GM19455 (cell line): ENCODE data around the gene LYPD6B.
A peak's percentile ranks its signal among the peaks of the same experiment; 100 is the strongest.

ENCODE experiments used
- ATAC-seq: cut with Tn5 transposase; IDR thresholded peaks from one replicate; pipeline ENCODE4 v1.9.1; 2021; ENCODE audit not compliant: unreplicated experiment

The LYPD6B gene

DNA sequence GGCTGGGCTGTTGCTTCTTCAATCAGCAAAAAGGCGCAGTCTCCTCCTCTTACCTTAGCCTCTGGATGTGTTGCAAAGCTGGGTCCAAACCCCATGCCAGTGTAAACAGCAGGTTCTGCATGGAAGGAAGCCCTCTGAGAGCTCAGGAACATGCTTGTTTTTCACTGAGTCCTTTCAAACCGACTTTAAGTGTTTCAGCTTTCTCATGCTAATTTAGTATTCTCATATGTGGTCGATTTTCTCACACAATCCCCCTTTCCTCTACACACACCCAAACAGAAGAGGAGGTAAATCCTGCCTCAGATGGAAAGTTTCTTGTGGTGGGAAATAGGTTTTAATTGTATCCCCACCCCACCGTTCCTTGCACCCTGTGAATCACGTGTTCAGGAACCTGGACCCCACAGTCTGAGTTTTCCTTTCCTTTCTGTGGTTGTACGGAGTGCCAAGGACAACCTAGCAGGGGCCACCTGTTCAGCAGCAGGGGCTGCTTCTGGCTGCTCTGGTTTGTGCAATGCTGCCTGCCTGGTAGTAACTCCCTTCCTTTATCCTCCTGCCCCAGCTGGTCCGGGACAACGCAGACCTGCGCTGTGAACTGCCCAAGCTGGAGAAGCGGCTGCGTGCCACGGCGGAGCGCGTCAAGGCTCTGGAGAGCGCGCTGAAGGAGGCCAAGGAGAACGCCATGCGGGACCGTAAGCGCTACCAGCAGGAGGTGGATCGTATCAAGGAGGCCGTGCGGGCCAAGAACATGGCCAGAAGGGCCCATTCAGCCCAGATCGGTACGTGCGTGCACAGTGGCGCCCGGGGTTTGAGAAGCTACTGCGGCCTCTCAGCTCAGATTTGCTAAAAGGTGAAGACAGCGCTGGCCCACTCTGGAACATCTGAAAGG lies 28.7 kb upstream of the LYPD6B start:
- ATAC-seq = no peak

DNA sequence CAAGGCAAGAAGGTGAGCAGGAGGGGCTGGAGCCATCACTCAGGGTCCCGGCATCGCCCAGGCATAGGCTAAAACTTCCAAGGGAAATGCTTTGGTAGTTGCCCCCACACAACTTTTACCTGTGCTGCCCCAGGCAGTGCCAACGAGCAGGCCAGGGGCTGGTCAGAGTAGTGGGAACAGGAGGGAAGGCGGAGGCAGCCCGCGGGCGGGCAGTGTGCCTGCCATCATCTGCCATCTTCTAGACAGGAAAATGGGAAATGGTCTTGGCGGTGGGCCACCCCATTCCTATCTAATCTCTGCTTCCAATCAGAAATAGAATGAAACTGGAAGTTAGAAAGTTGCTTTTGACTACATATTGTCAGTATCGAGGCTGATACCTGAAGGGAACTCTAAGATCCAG lies 26.0 kb upstream of the LYPD6B start:
- ATAC-seq = no peak

- ATAC-seq = no peak
Observed at GRCh38 chr2:149015501-149015900, 23.0 kb upstream of the LYPD6B start.

GRCh38 chr2:149015926-149016563 lies 22.5 kb upstream of the LYPD6B start:
- no peak for ATAC-seq

DNA sequence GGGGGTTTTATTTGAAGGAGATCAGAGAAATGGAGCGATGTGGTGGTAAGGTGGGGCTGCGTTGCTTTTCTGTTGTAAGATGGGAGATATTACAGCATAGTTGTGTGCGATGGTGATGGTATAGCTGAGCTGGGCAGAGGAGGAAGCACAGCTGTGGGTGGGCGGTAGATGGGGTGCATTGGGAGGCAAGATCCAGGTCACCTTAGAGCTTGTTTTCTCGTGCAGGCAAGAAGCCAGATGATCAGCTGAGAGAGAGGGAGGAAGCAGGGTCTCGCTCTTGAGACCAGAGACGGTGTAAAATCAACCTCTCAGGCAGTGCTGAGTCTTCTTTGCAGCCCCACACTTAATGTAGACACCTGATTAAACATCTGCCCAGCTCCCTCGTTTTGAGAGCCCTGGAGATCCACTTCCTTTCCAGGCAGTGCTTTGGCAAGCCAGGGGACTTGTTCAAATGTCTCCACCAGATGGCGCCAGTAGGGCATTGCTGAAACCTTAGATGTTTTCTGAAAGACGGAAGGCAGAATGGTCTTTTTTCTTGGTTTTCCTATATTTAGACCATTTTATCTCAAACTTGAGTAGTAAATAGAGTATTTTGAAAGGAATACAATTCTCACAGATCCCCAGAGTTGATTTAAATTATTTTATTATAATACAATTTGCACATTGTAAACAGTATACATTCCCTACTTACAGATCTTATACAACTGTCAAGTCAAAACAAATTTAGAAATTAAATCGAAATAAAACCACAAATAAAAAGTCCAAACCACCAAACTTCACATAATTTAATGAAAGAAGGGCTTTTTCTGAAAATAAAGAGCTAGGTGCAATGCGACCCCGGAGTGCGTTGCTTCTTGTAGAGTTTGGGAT lies 21.1 kb upstream of the LYPD6B start:
- peak; percentile 13 for ATAC-seq

- ATAC-seq = no peak
Observed at GRCh38 chr2:149018981-149019380, 19.5 kb upstream of the LYPD6B start.

GRCh38 chr2:149019768-149020167 lies 18.7 kb upstream of the LYPD6B start:
- ATAC-seq = no peak

DNA sequence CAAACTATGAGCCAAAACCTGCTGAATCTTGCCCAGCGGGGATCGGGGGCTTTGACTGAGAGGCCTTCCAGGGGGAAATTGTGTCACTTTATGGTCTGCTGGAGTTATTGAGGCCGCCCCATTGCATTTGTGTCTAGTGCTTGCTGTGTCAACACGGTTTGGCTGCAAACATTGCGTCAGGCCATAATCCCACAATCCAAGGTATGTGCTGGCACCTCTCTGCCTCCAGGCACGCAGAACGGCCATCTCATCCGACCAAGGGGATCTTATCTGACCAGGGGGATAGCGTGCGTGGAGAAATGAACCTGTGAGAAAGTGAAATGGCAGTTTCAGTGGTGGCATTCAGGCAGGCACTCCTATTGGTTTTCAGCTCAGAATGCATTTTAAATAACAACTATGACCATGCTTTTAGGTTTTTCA lies 18.1 kb upstream of the LYPD6B start:
- ATAC-seq = peak; percentile 47

DNA sequence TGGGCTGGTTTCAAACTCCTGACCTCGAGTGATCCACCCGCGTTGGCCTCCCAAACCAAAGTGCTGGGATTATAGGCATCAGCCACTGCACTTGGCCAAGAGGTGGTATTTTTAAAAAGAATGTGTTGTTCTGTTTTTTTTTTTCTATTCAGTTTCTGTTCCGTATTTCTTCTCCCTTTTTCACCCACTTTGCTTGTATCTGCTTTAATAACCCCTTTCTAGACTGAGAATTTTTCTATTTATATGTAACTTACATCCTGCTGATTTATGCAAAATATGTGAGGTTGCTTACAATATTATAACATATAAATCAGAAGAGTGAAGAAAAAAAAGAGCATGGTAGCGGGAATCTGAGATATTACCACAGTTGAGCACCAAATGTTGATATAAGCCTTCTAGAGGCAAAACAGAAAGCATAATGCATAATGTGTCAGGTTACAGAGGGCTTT lies 17.2 kb upstream of the LYPD6B start:
- peak; percentile 64 for ATAC-seq

- ATAC-seq = peak; percentile 68
Observed at GRCh38 chr2:149021761-149022160, 16.7 kb upstream of the LYPD6B start.

DNA sequence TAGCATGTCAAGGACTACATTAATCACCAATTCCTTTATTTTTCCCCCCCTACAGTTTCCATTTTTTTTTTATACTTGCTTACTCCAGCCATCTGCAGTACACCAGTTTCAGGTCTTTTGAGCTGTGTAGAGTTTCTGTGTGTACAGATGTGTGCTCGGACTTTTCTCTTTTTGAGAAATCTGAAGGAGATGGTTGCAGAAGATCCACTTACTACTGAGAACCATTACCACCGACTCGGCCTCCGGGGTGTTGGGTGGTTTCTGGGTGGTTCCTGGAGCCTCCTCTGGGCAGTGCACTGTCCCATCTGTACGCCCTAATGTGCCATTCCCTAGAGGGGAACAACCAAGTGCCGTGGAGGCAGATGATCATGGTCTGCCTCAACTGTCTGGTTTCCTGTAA lies 15.4 kb upstream of the LYPD6B start:
- no peak for ATAC-seq

GRCh38 chr2:149027590-149028250 lies 10.8 kb upstream of the LYPD6B start:
- ATAC-seq = no peak

DNA sequence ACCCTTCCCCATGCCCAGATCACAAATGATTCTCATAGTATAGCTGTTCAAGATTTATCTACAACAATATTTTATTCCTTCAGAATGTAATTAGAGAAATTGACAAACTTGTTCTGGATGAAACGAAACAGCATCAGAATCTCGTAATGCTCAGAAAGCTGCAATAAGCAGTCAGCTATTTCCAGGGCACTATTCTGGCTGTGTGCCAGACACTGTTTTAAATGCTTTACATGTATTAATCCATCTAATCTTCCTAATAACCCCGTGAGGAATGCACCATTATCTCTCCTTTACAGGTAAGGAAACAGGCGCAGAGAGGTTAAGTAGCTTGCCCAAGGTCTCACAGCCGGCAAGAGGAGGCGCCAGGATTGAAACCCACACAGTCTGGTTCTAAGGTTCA lies 10.1 kb upstream of the LYPD6B start:
- ATAC-seq = no peak

GRCh38 chr2:149028891-149029290 lies 9.6 kb upstream of the LYPD6B start:
- ATAC-seq = no peak

GRCh38 chr2:149029307-149029965 lies 9.1 kb upstream of the LYPD6B start:
- no peak for ATAC-seq

- no peak for ATAC-seq
Observed at GRCh38 chr2:149031396-149031795, 7.1 kb upstream of the LYPD6B start.

DNA sequence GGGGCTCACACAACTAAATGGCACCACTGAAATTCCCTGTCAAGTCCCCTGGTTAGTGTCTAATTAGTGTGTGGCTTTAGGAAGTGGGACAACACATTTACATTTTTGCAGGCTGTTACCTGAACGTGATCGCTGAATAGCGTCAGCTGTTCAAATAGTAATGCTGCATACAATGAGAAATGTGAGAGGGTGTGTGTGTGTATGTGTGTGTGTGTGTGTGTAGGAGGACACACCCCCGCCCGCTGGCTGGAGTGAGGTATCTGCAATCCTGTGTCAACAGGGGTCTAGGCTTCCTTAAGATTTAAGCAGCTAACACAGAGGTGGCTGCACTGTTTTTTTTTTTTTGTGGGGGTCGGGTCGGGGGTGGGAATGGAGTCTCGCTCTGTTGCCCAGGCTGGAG lies 4.8 kb upstream of the LYPD6B start:
- ATAC-seq = no peak

DNA sequence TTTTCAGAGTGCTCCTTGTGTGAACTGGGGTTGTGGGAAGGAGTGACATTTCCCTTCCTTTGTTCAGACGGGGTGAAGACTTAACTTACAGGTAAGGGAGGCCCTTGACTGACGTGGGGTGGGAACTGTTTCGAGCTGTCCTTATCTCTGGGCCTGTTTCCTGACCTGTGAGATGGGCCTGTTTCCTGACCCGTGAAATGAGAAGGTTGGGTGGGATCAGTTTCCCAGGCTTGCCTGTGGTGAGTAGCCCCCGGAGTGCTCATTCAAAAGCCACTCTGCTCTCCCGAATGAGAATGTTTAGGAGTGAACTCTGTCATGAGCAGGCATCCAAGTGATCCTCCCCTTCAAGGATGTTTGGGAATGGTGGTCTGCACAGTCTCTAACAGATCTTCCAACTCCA lies 4.1 kb upstream of the LYPD6B start:
- no peak for ATAC-seq

- no peak for ATAC-seq
Observed at GRCh38 chr2:149036507-149037293, 1.8 kb upstream of the LYPD6B start.

GRCh38 chr2:149037851-149038250 lies 648 bp upstream of the LYPD6B start:
- ATAC-seq = no peak
